Esophagus muscularis mucosa (tissue), 4 donors: ENCODE data around the gene GRK1. TPM values are rescaled to one million over a fixed set of nuclear protein-coding genes. Genes with fewer than 3 reads are reported as not detected.

Source experiments
- DNase-seq: peaks from one replicate; pipeline ENCODE4 v3.0.0-alpha.2; 2017; ENCODE audit errors: extremely low spot score
- H3K27ac ChIP-seq, 4 donors: fragments of 200-600 bp; sonication (generic); replicated peaks in 1 of 4; 1 replicate in 3 of 4; 2 replicates in 1 of 4; pipeline ENCODE4 v1.5.1; 2016 to 2019; ENCODE audit warnings: mild to moderate bottlenecking in 1 of 4
- H3K27me3 ChIP-seq, 4 donors: fragments of 200-600 bp; sonication (generic); one replicate each; pipeline versions ENCODE4 v1.5.1 to v1.6.0; 2016 to 2019
- H3K36me3 ChIP-seq, 4 donors: fragments of 200-600 bp; sonication (generic); one replicate each; pipeline ENCODE4 v1.5.1; 2016 to 2019
- H3K4me1 ChIP-seq, 4 donors: fragments of 200-600 bp; sonication (generic); one replicate each; pipeline ENCODE4 v1.5.1; 2016 to 2019
- H3K4me3 ChIP-seq, 4 donors: fragments of 200-600 bp; sonication (generic); 1 replicate in 2 of 4; 2 replicates in 2 of 4; pipeline ENCODE4 v1.5.1; 2016 to 2019; ENCODE audit warnings: mild to moderate bottlenecking in 4 of 4, moderate library complexity in 1 of 4
- H3K9me3 ChIP-seq, 4 donors: fragments of 200-600 bp; sonication (generic); 1 replicate in 3 of 4; 2 replicates in 1 of 4; pipeline ENCODE4 v1.5.1; 2016 to 2019
- EP300 ChIP-seq: sonication (generic); formaldehyde crosslinking; IDR thresholded peaks from one replicate; pipeline ENCODE4 v1.6.1; 2017; ENCODE audit warnings: antibody characterized with exemption
- POLR2A ChIP-seq: fragments of 450-650 bp; IDR thresholded peaks from one replicate; pipeline ENCODE4 v1.6.1; 2017; ENCODE audit warnings: antibody characterized with exemption, moderate library complexity, mild to moderate bottlenecking, low read depth
- POLR2AphosphoS5 ChIP-seq, 2 donors: sonication (generic); formaldehyde crosslinking; IDR thresholded peaks; one replicate each; pipeline ENCODE4 v1.6.1; 2017; ENCODE audit warnings: antibody characterized with exemption in 2 of 2
- WGBS: methylation state at CpG from one replicate; pipeline ENCODE4 v1.1.5; 2018; 5-methylcytosine and 5-hydroxymethylcytosine counted together
- intact Hi-C: fragments of 100-400 bp; cut with DNase I; formaldehyde crosslinking; loops from one replicate; pipeline ENCODE4 v1.15.1; 2023
- total RNA-seq, 4 donors: library from RNA; depleted of rRNA; stranded (reverse); fragments of >200 nt; gene quantifications; one replicate each; pipeline versions ENCODE4 v1.1.0 to v1.2.1, GENCODE V29; 2016
- TF ChIP-seq, protein P1 (sequence below), 3 experiments: fragments of 200-600 bp in 2 of 3; fragments of 450-650 bp in 1 of 3; sonication (generic) in 2 of 3; IDR thresholded peaks; one replicate each; pipeline ENCODE4 v1.5.1; 2017 to 2019; ENCODE audit warnings: antibody characterized with exemption in 3 of 3, mild to moderate bottlenecking in 2 of 3, moderate library complexity in 1 of 3

GRK1 gene
- total RNA-seq, 4 donors from 2014 or later = under 0.01 TPM; not detected in 3

GRCh38 chr13:113742000-113742441 is 75.0 kb downstream of the GRK1 start:
- 30% methylated on average over 8 of the region's 15 CpGs for WGBS
- intact Hi-C loops = no loop called here
- no peaks in the 10 kb centered on the region for H3K36me3 ChIP-seq
- peaks cover 0 to 21% (median 0%) of the 10 kb centered on the region in 4 donors for H3K27me3 ChIP-seq
- H3K4me3 ChIP-seq = no peak overlapping the region
- no peak overlapping the region for H3K27ac ChIP-seq
- no peaks in the 10 kb centered on the region for H3K9me3 ChIP-seq
- TF ChIP-seq EP300 = no peak
- TF ChIP-seq, protein P1, sequence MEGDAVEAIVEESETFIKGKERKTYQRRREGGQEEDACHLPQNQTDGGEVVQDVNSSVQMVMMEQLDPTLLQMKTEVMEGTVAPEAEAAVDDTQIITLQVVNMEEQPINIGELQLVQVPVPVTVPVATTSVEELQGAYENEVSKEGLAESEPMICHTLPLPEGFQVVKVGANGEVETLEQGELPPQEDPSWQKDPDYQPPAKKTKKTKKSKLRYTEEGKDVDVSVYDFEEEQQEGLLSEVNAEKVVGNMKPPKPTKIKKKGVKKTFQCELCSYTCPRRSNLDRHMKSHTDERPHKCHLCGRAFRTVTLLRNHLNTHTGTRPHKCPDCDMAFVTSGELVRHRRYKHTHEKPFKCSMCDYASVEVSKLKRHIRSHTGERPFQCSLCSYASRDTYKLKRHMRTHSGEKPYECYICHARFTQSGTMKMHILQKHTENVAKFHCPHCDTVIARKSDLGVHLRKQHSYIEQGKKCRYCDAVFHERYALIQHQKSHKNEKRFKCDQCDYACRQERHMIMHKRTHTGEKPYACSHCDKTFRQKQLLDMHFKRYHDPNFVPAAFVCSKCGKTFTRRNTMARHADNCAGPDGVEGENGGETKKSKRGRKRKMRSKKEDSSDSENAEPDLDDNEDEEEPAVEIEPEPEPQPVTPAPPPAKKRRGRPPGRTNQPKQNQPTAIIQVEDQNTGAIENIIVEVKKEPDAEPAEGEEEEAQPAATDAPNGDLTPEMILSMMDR (IDR thresholded peaks at IDR 0.05) = no peak
- TF ChIP-seq POLR2A = no peak
- no peak for TF ChIP-seq POLR2AphosphoS5 (IDR thresholded peaks at IDR 0.05)
- DNase-seq = no peak
- H3K4me1 ChIP-seq = no peaks in the 10 kb centered on the region

GRCh38 chr13:113742445-113743120 is 75.6 kb downstream of the GRK1 start:
- Histone ChIP-seq H3K27me3 (peaks cover 0 to 21% (median 0%) of the 10 kb centered on the region in 4 donors), H3K27ac (no peak overlapping the region), H3K9me3 (no peaks in the 10 kb centered on the region), H3K4me1 (no peaks in the 10 kb centered on the region), H3K4me3 (no peak overlapping the region), H3K36me3 (no peaks in the 10 kb centered on the region)
- no peak for DNase-seq
- intact Hi-C loops = no loop called here
- 77% methylated on average over 16 of the region's 21 CpGs for WGBS
- TF ChIP-seq POLR2AphosphoS5 (IDR thresholded peaks at IDR 0.05) = no peak
- TF ChIP-seq, protein P1 (IDR thresholded peaks at IDR 0.05) = no peak
- TF ChIP-seq EP300 = no peak
- no peak for TF ChIP-seq POLR2A

GRCh38 chr13:113743366-113744195 is 76.6 kb downstream of the GRK1 start:
- no peak overlapping the region for H3K27ac ChIP-seq
- H3K4me3 ChIP-seq = no peak overlapping the region
- intact Hi-C loops = no loop called here
- 91% methylated on average over 18 of the region's 24 CpGs for WGBS
- peaks cover 0 to 21% (median 0%) of the 10 kb centered on the region in 4 donors for H3K27me3 ChIP-seq
- TF ChIP-seq EP300 (no peak), POLR2AphosphoS5 (IDR thresholded peaks at IDR 0.05) (no peak), POLR2A (no peak)
- TF ChIP-seq, protein P1 (IDR thresholded peaks at IDR 0.05) = no peak
- no peaks in the 10 kb centered on the region for H3K36me3 ChIP-seq
- DNase-seq = no peak
- no peaks in the 10 kb centered on the region for H3K9me3 ChIP-seq
- H3K4me1 ChIP-seq = no peaks in the 10 kb centered on the region

DNA sequence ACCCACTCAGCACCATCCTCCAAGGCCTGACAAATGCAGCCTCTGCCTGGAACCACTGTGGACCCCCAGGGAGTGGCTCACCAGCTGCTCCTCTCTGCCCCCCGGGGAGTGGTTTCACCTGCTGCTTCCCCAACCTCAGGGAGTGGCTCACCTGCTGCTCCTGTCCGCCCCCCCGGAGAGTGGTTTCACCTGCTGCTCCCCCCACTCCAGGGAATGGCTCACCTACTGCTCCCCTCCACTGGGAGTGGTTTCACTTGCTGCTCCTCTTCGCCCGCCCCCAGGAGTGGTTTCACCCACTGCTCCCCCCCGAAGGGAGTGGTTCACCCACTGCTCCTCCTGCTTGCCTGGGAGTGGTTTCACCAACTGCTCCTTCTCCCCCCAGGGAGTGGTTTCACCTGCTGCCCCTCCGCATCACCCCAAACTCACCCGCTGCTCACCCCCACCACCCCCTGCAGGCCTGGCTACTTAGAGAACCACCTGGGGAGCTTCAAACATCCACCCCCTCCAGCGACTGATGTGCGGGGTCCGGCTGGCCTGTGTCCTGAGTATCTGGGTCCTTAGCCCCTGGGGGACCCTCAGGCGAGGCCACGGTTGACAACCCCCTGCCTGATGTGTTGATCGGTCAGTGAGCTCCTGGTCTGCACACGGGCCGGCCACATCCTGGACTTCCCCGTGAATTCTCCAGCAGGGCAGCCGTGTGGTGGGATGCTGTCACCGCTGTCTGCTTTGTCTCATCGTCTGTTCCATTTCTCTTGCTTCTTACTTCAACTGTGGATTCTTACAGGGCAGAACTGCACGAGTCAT is 77.4 kb downstream of the GRK1 start:
- H3K9me3 ChIP-seq = no peaks in the 10 kb centered on the region
- no peak for TF ChIP-seq POLR2AphosphoS5 (IDR thresholded peaks at IDR 0.05)
- TF ChIP-seq, protein P1 (IDR thresholded peaks at IDR 0.05) = no peak
- no peak for TF ChIP-seq EP300
- TF ChIP-seq POLR2A = no peak

More for the DNA sequence above, 77.4 kb downstream of the GRK1 start:
- no peaks in the 10 kb centered on the region for H3K36me3 ChIP-seq
- H3K27ac ChIP-seq = no peak overlapping the region
- H3K4me3 ChIP-seq = no peak overlapping the region
- 80% methylated on average over 14 of the region's 21 CpGs for WGBS
- intact Hi-C loops = no loop called here
- no peaks in the 10 kb centered on the region for H3K4me1 ChIP-seq
- H3K27me3 ChIP-seq = peaks cover 0 to 19% (median 0%) of the 10 kb centered on the region in 4 donors
- no peak for DNase-seq
